ENCODE results near the gene PCNP. TPM values are rescaled to one million over a fixed set of nuclear protein-coding genes. Genes with fewer than 3 reads are reported as not detected.

Gene PCNP
- total RNA-seq, 1 experiment from 2014 or later = 194 TPM

DNA sequence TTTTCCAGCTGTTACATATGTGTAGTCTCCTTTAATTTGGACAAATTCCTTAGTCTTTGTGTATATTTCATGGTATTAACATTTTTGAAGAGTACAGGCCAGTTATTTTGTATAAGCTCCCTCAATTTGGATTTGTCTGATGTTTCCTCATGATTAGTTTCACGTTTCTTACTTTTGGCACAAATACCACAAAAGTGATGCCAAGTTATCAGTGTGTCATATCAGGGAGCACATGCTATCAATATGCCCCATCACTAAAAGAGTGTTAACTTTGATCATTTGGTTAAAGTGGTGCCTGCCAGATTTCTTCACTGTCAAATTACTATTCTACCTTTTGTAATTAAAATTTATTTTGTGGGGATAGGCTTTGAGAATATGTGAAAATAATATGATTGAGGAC, 14.6 kb downstream of the PCNP start:
- POLR2A ChIA-PET (ENCODE audit: low non-redundant PET) = interaction anchor here (0.7 kb wide), 1 partner anchor 19 kb away, joined by 6 read pairs; no protein-coding TSS in a partner anchor
- H3K27ac ChIP-seq (ENCODE audit: low read depth, low read length, poor library complexity, severe bottlenecking) = no peak overlapping the region
- no peaks in the 10 kb centered on the region for H3K27me3 ChIP-seq (replicated peaks; ENCODE audit: insufficient read depth, low read depth, low read length, poor library complexity)
- peaks cover 66% of the 10 kb centered on the region for H3K36me3 ChIP-seq (ENCODE audit: insufficient read depth, low read length, poor library complexity, severe bottlenecking)
- TF ChIP-seq, protein P1, sequence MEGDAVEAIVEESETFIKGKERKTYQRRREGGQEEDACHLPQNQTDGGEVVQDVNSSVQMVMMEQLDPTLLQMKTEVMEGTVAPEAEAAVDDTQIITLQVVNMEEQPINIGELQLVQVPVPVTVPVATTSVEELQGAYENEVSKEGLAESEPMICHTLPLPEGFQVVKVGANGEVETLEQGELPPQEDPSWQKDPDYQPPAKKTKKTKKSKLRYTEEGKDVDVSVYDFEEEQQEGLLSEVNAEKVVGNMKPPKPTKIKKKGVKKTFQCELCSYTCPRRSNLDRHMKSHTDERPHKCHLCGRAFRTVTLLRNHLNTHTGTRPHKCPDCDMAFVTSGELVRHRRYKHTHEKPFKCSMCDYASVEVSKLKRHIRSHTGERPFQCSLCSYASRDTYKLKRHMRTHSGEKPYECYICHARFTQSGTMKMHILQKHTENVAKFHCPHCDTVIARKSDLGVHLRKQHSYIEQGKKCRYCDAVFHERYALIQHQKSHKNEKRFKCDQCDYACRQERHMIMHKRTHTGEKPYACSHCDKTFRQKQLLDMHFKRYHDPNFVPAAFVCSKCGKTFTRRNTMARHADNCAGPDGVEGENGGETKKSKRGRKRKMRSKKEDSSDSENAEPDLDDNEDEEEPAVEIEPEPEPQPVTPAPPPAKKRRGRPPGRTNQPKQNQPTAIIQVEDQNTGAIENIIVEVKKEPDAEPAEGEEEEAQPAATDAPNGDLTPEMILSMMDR (conservative IDR thresholded peaks at IDR 0.05; ENCODE audit: low read depth, low read length) = no peak
- no peak for TF ChIP-seq EZH2 (IDR thresholded peaks at IDR 0.05; ENCODE audit: borderline replicate concordance, low read depth, low read length, poor library complexity, severe bottlenecking)
- no peak for DNase-seq (ENCODE audit: low spot score)
- H3K4me3 ChIP-seq (ENCODE audit: low read depth, low read length, poor library complexity, severe bottlenecking) = no peak overlapping the region
- CTCF ChIA-PET = no interaction called here
- no peaks in the 10 kb centered on the region for H3K4me1 ChIP-seq (ENCODE audit: insufficient read depth, low read length, poor library complexity, severe bottlenecking)
- no peaks in the 10 kb centered on the region for H3K9me3 ChIP-seq (ENCODE audit: low read depth, low read length, poor library complexity, severe bottlenecking)
- BruUV-seq (replicated peaks) = no TSS peak
- intact Hi-C loops (cut with micrococcal nuclease; ENCODE audit: unreplicated experiment) = no loop called here

DNA sequence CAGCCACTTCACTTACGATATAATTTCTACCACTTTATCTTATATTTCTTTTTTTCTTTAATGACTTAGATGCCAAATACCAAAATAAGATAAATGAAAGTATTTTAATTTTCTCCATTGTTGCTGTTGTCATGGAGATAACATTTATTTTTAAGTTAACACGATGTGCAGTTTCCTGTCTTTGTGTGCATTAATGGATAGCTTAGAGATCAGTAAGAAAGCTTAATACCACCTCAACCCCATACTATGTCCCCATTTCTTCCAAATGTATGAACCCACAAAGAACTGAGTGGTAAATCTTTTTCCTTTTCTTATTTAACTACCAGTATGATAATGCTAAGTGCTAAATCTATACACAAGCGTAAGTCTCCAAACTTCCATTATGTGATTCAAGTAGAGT, 17.1 kb downstream of the PCNP start:
- Histone ChIP-seq H3K27ac (ENCODE audit: low read depth, low read length, poor library complexity, severe bottlenecking) (no peak overlapping the region), H3K9me3 (ENCODE audit: low read depth, low read length, poor library complexity, severe bottlenecking) (no peaks in the 10 kb centered on the region), H3K36me3 (ENCODE audit: insufficient read depth, low read length, poor library complexity, severe bottlenecking) (peaks cover 65% of the 10 kb centered on the region), H3K27me3 (replicated peaks; ENCODE audit: insufficient read depth, low read depth, low read length, poor library complexity) (no peaks in the 10 kb centered on the region), H3K4me1 (ENCODE audit: insufficient read depth, low read length, poor library complexity, severe bottlenecking) (no peaks in the 10 kb centered on the region), H3K4me3 (ENCODE audit: low read depth, low read length, poor library complexity, severe bottlenecking) (no peak overlapping the region)
- intact Hi-C loops (cut with micrococcal nuclease; ENCODE audit: unreplicated experiment) = no loop called here
- ChIA-PET CTCF (no interaction called here), POLR2A (ENCODE audit: low non-redundant PET) (no interaction called here)
- DNase-seq (ENCODE audit: low spot score) = no peak
- TF ChIP-seq, protein P1 (conservative IDR thresholded peaks at IDR 0.05; ENCODE audit: low read depth, low read length) = no peak
- TF ChIP-seq EZH2 (IDR thresholded peaks at IDR 0.05; ENCODE audit: borderline replicate concordance, low read depth, low read length, poor library complexity, severe bottlenecking) = no peak
- no TSS peak for BruUV-seq (replicated peaks)

DNA sequence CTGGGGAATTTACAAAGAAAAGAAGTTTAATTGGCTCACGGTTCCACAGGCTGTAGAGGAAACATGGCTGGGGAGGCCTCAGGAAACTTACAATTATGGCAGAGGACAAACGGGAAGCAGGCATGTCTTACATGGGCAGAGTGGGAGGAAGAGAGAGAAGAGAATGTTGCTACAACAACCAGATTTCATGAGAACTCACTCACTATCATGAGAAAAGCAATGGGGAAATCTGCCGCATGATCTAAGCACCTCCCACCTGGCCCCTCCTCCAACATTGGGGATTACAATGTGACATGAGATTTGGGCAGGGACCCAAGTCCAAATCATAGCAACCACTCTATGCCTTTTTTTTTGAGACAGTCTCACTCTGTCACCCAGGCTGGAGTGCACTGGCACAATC, 28.8 kb downstream of the PCNP start:
- no peak overlapping the region for H3K27ac ChIP-seq (ENCODE audit: low read depth, low read length, poor library complexity, severe bottlenecking)
- H3K27me3 ChIP-seq (replicated peaks; ENCODE audit: insufficient read depth, low read depth, low read length, poor library complexity) = no peaks in the 10 kb centered on the region
- no peaks in the 10 kb centered on the region for H3K36me3 ChIP-seq (ENCODE audit: insufficient read depth, low read length, poor library complexity, severe bottlenecking)
- intact Hi-C loops (cut with micrococcal nuclease; ENCODE audit: unreplicated experiment) = no loop called here
- ChIA-PET POLR2A (ENCODE audit: low non-redundant PET) (no interaction called here), CTCF (no interaction called here)
- BruUV-seq (replicated peaks) = no TSS peak
- peak; percentile 19 for DNase-seq (ENCODE audit: low spot score)
- H3K4me3 ChIP-seq (ENCODE audit: low read depth, low read length, poor library complexity, severe bottlenecking) = no peak overlapping the region
- H3K9me3 ChIP-seq (ENCODE audit: low read depth, low read length, poor library complexity, severe bottlenecking) = no peaks in the 10 kb centered on the region
- TF ChIP-seq, protein P1 (conservative IDR thresholded peaks at IDR 0.05; ENCODE audit: low read depth, low read length) = no peak
- no peak for TF ChIP-seq EZH2 (IDR thresholded peaks at IDR 0.05; ENCODE audit: borderline replicate concordance, low read depth, low read length, poor library complexity, severe bottlenecking)
- no peaks in the 10 kb centered on the region for H3K4me1 ChIP-seq (ENCODE audit: insufficient read depth, low read length, poor library complexity, severe bottlenecking)
